ENCODE measurements around the gene PAPPA.

Gene PAPPA

GRCh38 chr9:116153765-116154333, at the start of gene PAPPA:
TSS of gene PAPPA (plus strand) at chr9:116153791. CDS start at chr9:116154173, 382 bp downstream.
- DNase-seq, result no peak

DNA sequence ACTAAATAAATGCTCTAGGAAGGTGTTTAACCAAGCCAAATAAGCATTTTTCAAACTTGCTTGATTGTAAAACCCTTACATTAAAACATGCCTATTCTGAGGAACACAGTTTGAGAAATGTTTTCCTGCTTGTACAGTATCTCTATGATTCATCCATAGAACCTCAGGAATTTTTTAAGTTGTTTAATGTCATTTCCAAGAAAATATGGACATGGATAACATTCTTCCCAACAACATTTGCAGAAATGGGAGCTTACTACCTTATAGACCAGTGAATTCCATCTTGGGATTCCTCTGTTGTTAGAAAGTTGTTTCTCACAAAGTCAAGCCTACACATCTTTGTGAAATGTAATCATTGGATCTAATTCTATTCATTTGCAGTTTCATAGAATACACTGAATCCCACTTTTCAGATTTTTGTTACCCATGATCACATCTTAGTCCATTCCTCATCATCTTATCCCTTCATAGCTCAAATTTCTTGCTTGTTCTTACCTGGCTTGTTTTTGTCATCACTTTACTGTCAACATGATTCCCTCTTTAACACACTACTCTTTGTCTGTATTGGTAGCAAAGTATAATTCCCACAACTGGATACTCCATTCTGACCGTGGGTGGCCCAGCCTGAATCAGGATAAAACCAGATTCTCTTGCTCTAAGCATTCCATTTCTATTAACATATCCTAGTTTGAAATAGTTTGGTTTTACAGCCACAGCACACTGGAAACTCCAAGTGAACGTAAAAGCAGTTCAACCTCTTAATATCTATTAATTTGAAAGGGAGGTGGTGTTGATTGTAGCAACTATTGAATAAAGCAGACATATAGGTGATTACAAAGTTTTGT, 49.4 kb upstream of the PAPPA start:
- DNase-seq, result no peak

- DNase-seq, result no peak
Observed at GRCh38 chr9:116112236-116112635, 41.4 kb upstream of the PAPPA start.

DNA sequence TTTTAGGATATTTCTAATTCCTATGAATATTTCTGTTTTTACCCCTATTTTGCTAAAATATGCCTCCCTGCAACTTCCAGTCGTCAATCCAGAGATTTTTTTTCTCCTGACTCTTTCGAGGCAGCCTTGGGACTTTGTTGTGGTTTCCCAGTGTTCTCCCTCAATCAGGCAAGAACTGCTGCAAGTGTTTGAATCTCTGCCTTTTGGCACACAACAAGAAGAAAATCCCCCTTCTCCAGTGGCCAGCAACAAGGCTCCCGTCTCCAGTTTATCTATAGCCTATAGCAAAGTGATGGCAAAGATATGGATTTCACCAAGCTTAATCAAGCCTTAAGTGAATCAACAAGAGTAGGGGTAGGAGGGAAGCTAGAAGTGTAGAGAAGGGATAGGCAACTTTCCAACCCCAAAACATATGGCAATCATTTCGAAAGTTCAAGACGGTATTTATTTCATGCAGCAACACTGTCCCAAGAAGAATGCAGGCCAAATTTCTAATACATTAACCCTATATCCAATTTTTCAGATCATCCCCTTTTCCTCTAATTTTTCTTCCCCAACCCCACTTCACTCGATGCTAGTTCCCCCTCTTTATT, 37.7 kb upstream of the PAPPA start:
- no peak for DNase-seq

GRCh38 chr9:116116393-116116792, 37.2 kb upstream of the PAPPA start:
- DNase-seq, result no peak

DNA sequence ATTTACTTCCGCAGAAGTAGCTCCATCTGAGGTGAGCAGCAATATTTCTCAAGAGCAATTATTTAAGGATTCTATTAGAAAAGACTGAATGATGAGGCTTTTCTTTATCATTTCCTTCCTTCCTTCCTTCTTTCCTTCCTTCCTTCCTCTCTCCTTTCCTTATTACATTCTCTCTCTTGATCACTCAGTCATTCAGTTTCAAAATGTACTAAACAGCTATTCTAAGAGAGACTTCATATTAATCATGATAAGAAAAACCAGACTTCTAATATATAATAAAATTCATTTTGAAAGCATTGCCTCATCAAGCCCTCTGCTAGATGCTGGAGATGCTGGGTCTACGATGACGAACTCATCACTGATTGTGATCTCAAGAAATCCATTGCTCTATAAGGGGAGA, 30.4 kb upstream of the PAPPA start:
- no peak for DNase-seq

DNA sequence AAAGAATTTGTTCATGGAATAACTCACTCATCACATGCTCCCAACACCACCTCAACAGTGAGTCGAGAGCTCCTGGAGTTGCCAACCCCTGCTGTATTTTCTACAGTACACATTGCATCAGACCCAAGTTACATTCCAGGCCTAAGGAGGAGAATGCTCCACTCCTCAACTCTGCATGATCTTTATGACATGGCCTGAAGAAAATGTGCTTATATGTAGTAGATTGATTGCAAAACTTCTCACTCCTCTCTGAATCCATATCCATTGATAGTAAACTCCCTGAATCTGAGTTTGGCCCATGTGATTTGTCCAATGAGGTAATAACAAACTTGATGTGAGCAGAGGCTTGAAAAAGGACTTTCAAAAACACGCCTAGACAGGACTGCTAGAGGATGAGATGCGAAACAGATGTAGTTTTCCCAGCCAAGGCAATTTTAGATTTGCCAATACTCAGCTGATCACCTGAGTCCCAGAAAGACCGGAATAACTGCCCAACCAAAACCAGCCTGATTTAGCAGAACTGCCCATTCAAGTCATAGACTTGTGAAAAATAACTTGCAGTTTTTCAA, 29.0 kb upstream of the PAPPA start:
- no peak for DNase-seq

DNA sequence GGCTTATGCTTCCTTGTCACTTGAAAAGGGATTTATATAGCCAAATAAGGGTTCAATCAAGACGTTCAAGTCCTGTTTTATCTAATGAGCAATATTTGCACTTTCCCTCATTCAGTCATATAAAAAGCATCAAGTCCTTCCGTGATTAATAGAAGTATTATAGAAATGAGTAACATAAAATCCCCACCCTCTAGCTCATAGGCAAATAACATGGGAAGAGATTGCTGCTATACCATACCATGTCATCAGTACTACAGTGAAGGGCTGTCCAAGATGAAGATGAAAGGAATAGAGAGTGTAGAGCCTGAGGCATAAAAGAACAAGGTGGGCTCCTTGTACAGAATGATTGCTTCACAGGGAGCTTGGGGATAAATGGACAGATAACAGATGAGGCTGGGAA, 20.4 kb upstream of the PAPPA start:
- no peak for DNase-seq

- no peak for DNase-seq
Observed at GRCh38 chr9:116134975-116135374, 18.6 kb upstream of the PAPPA start.

GRCh38 chr9:116137010-116137409, 16.6 kb upstream of the PAPPA start:
- DNase-seq, result no peak

DNA sequence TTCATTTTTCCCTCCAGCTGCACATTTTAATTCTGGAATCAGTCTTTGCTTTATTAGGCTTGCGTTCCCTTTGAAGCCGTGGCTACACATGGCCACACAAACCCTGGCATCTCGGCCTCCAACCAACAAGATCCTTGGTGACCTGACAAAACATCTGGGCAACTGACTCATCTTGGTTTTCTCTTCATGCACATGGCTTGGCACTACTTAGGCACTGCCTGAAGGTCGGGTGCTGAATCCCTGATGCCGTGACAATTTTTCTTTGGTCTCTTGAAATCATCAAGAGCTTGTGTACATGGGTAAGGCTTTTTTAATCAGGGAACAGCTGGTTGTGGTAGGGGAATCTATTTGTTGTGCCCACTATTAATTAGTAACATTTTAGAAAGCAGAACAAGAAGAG, 16.0 kb upstream of the PAPPA start:
- no peak for DNase-seq

DNA sequence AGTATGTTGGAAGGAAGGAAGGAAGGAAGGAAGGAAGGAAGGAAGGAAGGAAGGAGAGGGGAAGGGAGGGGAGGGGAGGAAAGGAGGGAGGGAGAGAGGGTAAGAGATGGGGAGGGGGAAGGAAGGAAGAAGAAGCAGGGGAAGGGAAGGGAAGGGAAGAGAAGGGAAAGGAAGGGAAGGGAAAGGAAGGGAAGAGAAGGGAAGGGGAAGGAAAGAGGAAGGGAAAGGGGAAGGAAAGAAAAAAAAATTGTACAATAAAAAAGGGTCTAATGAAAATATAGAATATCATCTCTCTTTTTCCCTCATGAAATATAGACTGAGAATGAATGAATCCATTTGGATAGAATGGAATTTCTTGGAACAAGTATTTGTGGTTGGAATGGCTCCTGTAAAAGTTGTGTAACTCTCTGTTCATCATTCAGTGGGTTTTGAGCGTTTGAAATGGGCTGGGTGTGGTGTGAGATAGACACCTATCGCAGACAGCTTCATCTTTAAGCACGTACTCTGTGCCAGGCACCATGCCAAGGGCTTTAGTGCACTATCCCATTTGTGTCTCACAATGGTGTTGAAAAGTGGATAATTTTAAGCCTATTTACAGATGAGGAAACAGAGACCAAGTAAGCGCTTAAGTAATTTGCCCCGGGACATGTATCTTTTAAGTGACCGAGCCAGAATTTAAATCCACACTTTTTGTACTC, 11.6 kb upstream of the PAPPA start:
- DNase-seq, result no peak

- no peak for DNase-seq
Observed at GRCh38 chr9:116142706-116143492, 10.7 kb upstream of the PAPPA start.

DNA sequence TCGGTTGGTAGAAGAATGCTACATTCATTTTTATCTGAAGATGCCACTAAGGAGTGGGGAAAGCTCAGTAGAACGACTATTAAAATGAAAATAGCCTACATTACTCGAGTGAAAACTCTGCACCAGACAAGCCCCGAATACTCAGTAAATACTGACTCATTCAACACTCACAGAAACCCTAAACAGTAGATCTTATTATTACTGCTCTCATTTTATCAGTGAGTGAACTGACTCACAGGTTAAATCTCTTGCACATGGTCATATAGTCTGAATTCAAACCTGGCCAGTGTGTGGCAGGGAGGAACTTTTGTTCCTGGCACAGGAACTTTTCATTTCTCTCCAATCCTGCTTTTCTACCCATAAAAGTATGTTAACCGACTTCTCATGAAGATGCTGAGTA, 9.6 kb upstream of the PAPPA start:
- no peak for DNase-seq

GRCh38 chr9:116144555-116144954, 9.0 kb upstream of the PAPPA start:
- DNase-seq, result no peak

- DNase-seq, result no peak
Observed at GRCh38 chr9:116145036-116145435, 8.6 kb upstream of the PAPPA start.

- DNase-seq, result no peak
Observed at GRCh38 chr9:116147821-116148220, 5.8 kb upstream of the PAPPA start.

- DNase-seq, result no peak
Observed at GRCh38 chr9:116149844-116150243, 3.7 kb upstream of the PAPPA start.

- DNase-seq, result no peak
Observed at GRCh38 chr9:116151199-116151598, 2.4 kb upstream of the PAPPA start.

DNA sequence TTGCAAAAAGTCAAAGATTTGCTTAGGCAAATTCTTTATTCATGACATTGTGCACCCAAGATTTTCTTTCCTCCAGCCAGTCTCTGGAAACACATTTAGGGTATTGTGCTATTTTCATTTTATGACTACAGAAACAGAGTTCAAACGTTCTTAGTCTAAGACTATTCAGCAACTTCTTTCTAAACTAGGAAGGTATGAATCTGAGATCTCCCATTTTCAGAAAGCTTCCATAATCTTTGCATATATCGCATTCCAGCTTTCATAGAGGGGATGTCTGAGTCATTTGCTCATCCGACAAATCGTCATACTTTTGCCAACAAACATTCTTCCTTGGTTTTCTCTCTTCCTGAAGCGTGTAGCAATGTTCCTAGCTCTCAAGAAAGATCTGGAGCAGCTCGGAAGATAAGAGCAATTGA, 1.6 kb upstream of the PAPPA start:
- DNase-seq, result no peak

DNA sequence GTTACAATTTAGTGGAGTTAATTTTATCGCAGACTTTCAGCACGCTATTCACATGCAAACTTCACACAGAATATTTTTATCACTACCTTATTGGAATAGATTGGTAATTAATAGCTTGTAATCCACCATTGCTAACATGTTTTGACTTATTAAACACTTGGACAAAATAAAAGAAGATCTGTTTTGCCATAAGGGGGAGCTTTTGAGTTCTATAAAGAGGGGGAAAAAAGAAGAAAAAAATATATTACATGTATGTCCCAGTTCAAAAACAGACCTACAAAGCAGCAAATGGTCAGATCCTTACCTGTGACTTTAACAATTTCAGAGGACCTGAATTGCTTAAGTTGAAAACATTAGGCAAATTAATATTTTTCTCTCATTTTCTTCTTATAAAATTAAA, 1.2 kb upstream of the PAPPA start:
- no peak for DNase-seq

- no peak for DNase-seq
Observed at GRCh38 chr9:116152941-116153764, 438 bp upstream of the PAPPA start.

Measured in NCI-H187 (cell line).